MV-4-11 (cell line): ENCODE measurements around the gene CARD10.

Source experiments
- DNase-seq: peaks from one replicate; lab custom pipeline; 2025; lab: John Stamatoyannopoulos, UW

The CARD10 gene, protein sequence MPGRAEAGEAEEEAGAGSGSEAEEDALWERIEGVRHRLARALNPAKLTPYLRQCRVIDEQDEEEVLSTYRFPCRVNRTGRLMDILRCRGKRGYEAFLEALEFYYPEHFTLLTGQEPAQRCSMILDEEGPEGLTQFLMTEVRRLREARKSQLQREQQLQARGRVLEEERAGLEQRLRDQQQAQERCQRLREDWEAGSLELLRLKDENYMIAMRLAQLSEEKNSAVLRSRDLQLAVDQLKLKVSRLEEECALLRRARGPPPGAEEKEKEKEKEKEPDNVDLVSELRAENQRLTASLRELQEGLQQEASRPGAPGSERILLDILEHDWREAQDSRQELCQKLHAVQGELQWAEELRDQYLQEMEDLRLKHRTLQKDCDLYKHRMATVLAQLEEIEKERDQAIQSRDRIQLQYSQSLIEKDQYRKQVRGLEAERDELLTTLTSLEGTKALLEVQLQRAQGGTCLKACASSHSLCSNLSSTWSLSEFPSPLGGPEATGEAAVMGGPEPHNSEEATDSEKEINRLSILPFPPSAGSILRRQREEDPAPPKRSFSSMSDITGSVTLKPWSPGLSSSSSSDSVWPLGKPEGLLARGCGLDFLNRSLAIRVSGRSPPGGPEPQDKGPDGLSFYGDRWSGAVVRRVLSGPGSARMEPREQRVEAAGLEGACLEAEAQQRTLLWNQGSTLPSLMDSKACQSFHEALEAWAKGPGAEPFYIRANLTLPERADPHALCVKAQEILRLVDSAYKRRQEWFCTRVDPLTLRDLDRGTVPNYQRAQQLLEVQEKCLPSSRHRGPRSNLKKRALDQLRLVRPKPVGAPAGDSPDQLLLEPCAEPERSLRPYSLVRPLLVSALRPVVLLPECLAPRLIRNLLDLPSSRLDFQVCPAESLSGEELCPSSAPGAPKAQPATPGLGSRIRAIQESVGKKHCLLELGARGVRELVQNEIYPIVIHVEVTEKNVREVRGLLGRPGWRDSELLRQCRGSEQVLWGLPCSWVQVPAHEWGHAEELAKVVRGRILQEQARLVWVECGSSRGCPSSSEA

DNA sequence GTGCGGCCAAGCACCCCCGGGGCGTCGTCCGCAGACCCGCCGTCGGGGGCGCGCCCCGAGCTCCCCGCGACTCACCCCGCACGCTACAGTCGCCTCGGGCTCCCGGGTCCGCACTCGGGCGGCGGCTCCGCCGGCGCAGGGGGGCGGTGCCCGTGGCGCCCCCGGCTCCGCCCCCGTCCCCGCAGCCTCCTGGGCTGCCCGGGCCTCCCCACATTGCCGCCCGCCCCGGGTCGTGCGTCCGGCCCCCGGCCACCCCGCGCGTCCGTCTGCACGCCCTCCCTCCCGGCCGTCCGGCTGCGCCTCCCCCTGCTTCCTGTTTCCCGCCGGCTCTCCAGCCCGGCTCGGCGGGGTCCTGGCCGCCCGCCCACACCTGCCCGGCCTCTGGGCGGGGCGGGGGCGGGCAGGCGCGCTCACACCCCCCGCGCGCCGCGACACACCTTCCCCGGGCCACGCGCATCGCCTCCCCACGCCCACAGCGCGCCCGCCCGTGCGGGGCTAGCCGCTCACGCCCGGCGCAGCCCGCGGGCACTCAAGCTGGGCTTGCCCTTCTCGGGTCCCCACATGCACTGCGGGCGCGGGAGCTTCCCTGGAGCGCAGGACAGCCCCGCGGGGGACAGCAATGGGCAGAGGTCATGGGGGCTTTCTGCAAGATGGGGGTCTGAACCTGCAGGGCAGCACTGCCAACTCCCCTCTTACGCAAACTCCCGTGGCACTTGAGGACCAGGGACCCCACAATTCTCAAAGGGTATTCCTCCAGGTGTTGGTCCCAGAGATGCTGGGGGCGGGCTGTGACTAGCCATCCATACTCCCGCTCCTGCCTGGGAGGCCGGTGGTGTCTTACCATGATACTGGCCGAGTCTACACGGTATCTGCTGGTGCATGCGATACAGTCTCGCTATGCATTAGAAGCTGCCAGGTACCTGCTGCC lies at the start of gene CARD10:
Gene CARD10, minus strand, starts transcription at position 148 of the 928 bp plus-strand sequence. CDS start 215 bp downstream, outside the sequence.
- DNase-seq: no peak

DNA sequence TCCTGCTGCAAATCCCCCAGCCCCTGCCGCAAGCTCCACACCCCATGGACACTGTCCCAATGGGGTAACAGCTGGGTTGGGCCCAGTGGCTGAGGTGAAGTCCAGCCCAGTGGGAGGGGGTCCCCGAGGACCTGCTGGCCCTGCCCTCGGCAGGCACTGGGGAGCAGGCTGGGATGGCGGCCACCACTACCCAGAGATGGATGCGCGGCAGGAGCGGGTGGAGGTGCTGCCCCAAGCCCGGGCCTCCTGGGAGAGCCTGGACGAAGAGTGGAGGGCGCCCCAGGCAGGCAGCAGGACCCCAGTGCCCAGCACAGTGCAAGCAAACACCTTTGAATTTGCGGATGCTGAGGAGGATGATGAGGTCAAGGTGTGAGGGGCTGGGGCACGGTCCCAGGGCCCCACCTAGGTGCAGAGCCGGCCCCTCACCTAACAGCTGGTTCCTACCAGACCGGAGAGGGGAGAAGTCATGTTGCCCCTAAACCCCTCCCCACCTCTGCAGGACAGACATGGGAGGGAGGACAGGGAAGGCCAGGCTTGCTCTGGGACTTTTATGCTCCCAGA lies 49.3 kb upstream of the CARD10 start:
- DNase-seq: no peak

DNA sequence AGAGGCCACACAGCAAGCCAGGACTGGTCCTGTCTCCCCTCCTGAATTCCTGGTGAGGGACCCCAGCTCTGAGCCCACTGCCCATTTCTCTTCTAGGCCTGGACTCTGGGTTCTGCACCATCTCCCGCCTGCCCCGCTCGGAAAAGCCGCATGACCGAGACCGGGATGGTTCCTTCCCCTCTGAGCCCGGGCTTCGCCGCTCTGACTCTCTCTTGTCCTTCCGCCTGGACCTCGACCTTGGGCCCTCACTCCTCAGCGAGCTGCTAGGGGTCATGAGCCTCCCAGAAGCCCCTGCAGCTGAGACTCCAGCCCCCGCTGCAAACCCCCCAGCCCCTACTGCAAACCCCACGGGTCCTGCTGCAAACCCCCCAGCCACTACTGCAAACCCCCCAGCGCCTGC lies 48.8 kb upstream of the CARD10 start:
- DNase-seq: no peak

DNA sequence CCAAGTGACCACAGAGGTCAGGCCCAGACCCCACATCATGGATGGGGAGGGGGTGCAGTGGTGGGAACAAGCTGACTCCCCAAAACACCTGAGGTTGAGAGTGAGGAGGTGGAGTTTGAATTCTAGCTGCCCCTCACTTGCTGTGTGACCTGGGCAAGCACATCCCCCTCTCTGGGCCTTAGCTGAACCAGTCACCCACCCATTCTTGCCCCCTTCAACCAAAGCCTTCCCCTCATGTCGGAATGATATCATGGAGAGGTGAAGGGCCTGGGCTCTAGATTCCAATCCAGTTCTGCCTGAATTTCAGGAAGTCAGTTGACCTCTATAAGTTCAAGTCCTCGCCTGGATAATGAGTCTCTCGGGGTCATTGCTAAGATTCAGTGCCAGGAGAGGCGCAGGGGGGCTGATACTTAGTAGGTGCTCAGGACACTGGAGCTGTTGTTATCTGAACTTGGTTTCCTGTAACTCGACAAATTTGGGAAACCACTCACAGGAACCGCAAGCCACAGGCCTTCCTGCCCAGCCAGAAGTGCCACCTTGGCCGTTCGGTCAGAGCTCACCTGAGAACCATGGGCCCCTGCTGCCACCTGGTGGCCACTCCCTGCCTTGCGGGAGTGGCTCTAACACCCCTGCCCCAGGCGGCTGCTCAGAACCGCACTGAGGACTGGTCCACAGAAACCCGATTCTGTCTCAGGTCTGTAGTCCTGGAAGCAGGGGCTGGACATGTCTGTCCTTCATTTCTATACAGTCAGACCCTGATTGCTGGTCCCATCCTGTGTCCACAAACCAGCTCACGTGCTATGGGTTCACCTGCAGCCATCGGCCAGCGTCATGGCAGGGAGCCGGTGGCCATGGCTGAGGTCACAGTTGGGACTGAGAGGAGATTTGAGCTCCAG lies 47.9 kb upstream of the CARD10 start:
- peak; percentile 67 for DNase-seq

DNA sequence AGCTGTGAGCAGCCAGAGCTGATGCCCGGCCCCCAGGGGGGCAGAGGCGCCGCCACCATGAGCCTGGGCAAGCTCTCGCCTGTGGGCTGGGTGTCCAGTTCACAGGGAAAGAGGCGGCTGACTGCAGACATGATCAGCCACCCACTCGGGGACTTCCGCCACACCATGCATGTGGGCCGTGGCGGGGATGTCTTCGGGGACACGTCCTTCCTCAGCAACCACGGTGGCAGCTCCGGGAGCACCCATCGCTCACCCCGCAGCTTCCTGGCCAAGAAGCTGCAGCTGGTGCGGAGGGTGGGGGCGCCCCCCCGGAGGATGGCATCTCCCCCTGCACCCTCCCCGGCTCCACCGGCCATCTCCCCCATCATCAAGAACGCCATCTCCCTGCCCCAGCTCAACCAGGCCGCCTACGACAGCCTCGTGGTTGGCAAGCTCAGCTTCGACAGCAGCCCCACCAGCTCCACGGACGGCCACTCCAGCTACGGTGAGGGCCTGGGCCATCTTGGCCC lies 47.2 kb upstream of the CARD10 start:
- peak; percentile 6 for DNase-seq

DNA sequence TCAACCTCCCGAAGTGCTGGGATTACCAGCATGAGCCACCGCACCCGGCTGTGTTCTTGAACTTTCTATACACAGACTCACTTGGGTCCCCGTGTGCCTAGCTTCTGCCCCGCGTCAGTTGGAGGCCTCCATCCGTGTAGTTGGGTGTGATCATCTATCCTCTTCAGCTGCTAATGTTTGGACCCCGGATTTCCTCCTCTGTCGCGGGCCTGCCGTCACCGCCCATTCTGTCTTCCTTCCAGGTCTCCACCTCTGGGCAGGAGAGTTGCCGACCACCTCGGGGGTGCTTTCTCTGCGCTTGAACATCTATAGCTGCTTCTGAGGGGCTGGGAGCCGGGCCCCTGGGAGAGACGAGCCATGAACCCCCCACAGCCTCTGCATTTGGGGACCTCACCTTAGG lies 46.6 kb upstream of the CARD10 start:
- DNase-seq: no peak

DNA sequence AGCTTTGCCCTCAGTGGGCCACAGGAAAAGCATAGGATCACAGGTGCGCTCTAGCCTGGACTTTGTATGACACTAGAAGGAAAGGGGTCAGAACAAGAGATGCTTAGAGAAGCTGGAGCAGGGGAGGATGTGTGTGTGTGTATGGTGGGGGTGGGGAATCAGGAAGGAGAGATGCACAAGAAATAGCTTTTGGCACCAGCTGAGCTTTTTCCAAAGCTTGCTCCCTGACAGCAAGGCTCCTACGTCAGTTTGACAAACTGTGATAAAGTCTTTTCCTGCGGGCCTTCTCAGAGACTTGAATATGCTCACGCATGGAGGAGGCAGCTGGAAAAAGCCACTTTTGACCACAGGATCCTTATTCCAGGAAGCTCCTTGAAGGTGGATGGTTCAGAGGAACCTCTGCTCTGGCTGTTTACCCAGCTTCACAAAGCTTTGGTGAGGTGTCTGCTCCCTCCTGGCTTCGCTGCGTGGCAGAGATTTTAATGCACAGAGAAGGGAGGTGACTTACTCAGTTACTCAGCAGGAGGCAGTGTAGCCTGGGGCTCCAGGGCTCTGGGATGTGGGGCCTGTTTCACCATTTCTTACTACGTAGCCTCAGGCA lies 45.0 kb upstream of the CARD10 start:
- no peak for DNase-seq

DNA sequence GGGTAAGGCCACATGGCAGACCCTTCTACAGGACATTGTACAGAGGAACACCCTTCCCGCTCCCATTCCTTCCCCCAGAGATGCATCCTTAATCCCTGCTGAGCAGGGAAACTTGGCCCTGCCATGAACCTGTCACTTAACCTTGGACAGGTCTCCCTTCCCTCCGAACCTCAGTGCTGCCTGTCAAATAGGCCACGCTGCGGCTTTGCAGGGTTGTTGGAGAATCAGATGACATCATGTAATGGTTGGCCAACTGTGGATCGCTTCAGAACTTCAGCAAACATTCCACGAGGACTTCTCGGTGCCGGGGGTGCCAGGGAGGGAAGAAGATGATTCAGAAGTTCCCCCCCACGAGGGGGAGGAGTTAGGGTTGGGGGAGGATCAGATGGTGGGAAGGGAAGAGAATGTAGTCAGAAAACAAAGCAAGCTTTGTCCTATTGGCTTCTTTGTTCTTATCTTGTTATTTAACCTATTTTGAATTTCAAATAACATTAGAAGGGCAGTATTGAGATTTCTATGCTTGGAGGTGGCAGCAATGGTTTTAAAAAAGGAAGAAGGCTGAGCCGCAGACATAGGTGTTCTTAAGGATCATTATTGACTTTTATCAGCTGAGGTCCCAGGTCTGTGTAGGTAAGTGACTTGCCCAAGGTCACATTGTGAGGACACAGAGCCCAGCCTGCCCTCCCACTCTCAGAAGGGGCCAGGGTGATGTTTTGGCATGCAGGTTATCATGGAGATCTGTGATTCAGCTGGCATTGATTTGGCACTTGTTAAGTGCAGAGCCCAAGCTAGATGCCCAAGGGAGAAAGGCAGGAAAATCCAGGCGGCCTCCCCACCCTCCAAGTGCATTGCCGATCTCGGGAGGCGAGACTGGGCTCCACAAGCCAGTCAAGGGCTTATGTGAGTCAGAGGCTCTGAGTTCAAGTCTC lies 44.2 kb upstream of the CARD10 start:
- peak; percentile 12 for DNase-seq

DNA sequence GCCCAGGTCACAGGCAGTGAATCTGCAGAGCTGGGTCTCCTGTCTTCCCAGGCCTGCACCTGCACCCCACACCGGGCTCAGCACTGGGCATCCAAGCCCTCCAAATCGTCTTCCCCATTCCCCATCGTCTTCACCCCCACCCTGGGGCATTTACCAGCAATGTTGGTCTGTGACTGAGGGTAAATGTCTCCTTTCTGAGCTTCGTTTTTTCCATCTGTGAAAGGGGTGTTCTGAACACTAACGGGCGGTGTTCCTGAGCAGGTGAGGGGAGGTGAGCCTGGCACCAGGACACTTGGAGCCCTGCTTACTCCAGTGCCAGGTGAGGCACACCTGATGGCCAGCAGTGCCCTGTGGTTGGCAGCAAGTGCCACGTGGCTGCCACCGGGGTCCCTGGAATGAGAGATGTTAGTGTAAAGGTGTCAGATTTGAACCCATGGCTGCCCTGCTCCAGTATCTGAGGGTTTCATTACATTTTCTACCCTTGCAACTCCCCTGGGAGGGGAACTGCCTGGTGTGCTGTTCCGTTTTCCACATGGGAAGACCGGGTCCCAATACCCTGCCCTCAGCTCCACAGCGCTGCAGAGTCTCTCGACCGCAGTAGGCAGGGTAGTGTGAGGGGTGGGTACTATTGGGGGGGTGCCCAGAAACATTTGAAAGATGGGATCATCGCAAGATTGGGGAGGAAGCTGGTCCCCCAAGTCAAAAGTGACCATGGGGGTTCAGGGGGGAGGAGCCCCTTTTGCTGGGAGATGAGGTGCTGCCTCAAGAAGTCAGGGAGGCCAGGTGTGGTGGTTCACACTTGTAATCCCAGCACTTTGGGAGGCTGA lies 43.0 kb upstream of the CARD10 start:
- no peak for DNase-seq

DNA sequence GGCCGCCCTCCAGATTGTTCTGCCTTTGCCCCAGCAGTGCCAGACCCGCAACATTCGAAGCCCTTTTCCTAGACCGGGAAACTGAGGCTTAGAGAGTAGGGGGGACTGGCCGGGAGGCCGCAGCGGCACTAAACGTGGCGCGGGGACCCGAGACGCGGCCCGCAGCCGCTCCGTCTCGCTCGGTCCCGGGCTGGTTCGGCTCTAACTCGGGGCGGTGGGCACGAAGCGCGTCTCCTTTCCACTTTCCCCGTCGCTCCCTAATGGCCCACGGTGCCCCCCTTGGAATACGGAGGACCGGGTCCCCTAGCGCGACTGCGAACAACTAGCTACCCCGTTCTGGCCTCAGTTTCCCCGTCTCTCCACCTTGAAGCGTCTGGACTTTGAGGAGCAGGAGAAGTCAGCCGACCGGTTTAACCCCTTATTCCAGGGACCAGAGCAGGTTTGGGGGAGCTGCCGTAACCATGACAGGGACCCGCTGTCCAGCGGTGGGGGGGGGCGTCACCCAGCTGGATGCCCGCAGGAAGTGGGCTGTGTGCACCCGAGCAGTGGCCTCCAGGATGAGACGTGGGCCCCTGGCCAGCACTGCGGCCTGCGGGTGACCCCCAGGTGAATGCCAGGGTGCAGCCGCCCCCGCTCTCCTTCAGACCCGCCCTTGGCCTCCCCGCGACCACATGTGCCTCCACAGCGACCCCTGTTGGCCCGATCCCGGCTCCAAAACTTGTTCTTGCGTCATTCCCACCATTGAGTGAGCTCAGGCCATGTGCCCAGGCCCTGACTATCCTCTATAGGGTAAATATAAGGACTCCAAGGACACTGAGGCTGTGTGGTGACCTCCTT lies 42.2 kb upstream of the CARD10 start:
- DNase-seq: peak; percentile 80

DNA sequence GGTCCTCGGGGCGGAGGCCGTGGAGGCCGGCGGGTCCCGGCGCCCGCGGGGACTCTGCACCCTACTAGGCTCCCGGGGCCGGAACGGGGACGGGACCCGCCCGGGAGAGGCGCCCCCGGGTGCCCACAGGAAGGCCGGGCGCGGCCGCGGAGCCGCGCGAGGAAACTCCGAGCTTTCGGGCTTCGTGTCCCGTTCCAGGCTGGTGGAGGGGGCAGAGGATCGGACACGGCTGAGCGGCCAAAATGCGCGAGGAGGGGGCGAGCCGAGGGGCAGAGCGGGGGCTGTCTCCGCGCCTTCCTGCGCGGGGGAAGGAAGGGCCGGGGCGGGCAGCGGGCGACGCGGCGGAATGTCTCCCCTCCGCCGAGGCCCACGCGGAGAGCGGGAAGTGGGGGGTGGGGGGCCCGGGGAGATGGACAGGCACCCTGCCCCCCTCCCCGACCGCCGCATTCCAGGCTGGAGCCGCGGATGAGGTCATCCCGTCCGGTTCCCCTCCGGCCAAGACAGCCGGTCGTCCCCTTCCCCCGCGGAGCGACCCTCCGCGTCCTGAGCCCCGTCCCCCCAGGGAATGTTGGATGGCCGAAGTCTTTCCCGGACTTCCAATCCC lies 41.5 kb upstream of the CARD10 start:
- no peak for DNase-seq

DNA sequence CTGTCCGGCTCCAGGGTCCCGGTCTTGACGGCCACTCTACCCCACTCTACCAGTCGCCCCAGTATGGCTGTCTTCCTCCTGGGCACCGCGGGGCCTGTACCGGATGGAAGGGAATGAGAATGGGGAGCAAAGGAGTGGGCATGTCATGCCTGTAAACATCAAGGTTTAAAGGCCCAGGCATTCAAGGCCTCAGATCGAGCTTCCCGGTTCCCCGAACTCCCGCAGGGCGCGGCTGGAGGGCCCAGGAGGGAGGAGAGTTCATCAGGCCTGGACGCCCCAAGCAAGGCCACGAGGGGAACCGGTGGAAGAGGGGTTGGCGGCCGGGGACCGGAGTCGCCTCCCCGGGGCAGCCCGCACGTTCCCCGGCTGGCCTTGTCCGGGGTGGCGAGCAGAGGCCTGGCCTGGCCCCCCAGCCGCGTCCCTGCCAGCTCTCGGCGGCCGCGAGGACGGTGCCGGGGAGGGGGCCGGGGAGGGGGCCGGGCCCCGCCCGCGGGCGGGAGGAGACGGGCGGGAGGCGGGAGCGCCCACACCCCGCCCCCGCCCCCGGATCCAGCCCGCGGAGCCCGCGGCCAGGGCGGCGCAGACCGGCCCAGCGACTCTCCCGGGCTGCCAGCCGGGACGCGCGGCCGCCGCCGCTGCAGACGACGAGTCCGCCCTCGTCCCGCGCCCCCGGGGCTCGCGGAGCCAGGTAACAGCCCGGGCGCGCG lies 40.8 kb upstream of the CARD10 start, which contains the start of gene CDC42EP1:
Gene CDC42EP1, plus strand, starts transcription at position 580 of the 707 bp plus-strand sequence. CDS start 5,870 bp downstream, outside the sequence.
- no peak for DNase-seq

DNA sequence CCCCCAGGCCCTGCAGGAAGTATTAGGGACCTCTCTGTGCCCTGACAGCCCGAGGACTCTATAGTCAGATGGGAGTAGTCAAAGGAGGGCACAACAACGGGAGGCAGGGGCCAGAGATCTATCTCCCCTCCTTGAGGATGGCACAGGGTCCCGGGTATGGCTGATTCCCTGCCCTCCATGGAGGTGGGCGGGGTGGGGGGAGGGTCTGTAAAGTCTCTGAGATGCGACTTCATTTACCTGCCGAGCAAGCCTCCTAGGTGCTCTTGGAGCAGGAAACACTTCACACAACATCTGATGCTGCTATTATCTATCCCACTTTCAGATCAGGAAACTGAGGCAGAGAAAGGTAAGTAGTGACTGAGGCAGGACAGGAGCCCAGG lies 40.3 kb upstream of the CARD10 start:
- no peak for DNase-seq

DNA sequence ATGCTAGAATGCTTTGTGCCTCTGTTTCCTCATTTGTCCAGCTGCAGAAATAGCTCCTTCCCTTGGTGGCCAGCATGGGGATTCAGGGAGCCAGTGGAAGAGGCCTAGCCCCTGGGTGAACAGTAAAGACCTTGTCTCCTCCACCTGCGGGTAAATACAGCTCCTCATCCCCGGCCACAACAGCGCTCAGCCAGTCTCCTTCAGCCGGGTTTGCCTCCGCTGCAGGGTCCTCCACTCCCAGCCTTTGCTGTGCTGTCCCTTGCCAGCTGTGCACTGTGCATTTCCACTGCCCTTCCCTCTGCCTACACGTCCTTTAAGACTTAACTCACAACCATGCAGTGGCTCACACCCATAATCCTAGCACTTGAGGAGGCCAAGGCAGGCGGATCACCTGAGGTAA lies 39.6 kb upstream of the CARD10 start:
- DNase-seq: no peak

DNA sequence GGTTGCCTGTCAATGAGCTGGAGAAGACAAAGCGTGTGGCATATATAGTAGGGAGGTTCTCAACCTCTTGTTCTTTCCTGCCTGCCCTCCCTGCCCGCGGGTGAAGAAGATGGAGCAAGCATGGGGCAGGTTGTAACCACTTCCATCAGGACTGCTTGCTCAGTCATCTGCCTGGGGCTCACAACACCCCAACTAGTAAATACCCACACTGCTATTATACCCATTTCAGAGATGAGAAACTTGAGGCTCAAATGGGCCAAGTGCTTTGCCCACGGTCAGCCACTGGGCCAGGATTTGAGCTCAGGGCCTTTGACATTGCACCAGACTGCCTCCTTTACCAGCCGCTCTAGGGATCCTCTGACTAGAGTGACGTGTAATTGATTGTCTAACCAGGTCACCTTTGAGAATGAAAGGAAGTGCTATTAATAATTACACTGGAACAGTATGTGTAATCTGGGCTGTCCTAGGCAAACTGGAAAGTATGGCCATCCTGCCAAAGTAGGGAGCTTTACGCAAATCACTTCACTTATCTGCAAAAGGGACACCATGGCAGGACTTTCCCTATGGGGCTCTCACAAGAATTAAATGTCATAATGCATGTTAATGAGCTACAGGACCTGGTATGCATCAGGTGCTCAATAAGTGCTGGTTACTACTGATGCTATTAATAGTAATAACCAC lies 38.2 kb upstream of the CARD10 start:
- no peak for DNase-seq
